B cell (primary cell): ENCODE measurements around the gene PLCXD3. TPM values are rescaled to one million over a fixed set of nuclear protein-coding genes. Genes with fewer than 3 reads are reported as not detected.

Experiments used
- ATAC-seq: fragments of 200-7000 bp; cut with Tn5 transposase; one replicate; pipeline ENCODE4 v1.10.0; 2021; ENCODE audit warnings: low read depth, mild to moderate bottlenecking, moderate number of reproducible peaks, moderate library complexity
- CTCF ChIA-PET: fragments of 350-600 bp; sonication (Branson Sonifier 250); formaldehyde crosslinking; loops from one replicate; lab custom pipeline; 2021; ENCODE audit warnings: antibody characterized with exemption, inconsistent platforms; lab: Charles Lee
- POLR2A ChIA-PET: fragments of 350-600 bp; sonication (Branson Sonifier 250); formaldehyde crosslinking; loops from one replicate; lab custom pipeline; 2021; ENCODE audit warnings: antibody characterized with exemption; lab: Charles Lee
- DNase-seq: peaks from one replicate; pipeline ENCODE4 v3.0.0; 2013
- H2AFZ ChIP-seq: 2 replicates; pipeline ENCODE4 v1.6.1; 2012; ENCODE audit warnings: mild to moderate bottlenecking, low read depth, low read length; ENCODE audit not compliant: insufficient read depth, poor library complexity, severe bottlenecking
- H3K27ac ChIP-seq, 2 donors: 1 replicate in 1 of 2; 2 replicates in 1 of 2; pipeline ENCODE4 v1.5.1; 2012 to 2013; ENCODE audit warnings: low read length in 2 of 2, mild to moderate bottlenecking in 2 of 2, moderate library complexity in 1 of 2
- H3K27me3 ChIP-seq, 4 experiments: fragments of 200-600 bp in 1 of 4; sonication (generic) in 1 of 4; replicated peaks in 1 of 4; 1 replicate in 2 of 4; 2 replicates in 2 of 4; pipeline versions ENCODE4 v1.6.1 to v1.7.0; 2013 to 2016; ENCODE audit warnings: low read length in 3 of 4, mild to moderate bottlenecking in 2 of 4, mixed read lengths in 1 of 4, moderate library complexity in 1 of 4; ENCODE audit not compliant: insufficient read depth in 4 of 4, control insufficient read depth in 3 of 4; ENCODE audit errors: control extremely low read depth in 1 of 4
- H3K36me3 ChIP-seq, 2 experiments: replicated peaks in 1 of 2; 1 replicate in 1 of 2; 2 replicates in 1 of 2; pipeline versions ENCODE4 v1.6.1 to v1.7.1; 2013; ENCODE audit warnings: low read length in 1 of 2; ENCODE audit not compliant: insufficient read depth in 2 of 2, control insufficient read depth in 1 of 2; ENCODE audit errors: control extremely low read depth in 1 of 2, extremely low read depth in 1 of 2
- H3K4me1 ChIP-seq, 2 donors: fragments of 200-600 bp in 1 of 2; sonication (generic) in 1 of 2; 1 replicate in 1 of 2; 2 replicates in 1 of 2; pipeline versions ENCODE4 v1.5.1 to v1.6.1; 2013 to 2017; ENCODE audit warnings: low read length in 2 of 2; ENCODE audit not compliant: control insufficient read depth in 2 of 2, insufficient read depth in 2 of 2
- H3K4me2 ChIP-seq: replicated peaks from 2 replicates; pipeline ENCODE3; 2012; ENCODE audit warnings: mild to moderate bottlenecking, low read depth, low read length; ENCODE audit not compliant: poor library complexity, severe bottlenecking
- H3K4me3 ChIP-seq, 5 experiments: fragments of 200-600 bp in 1 of 5; sonication (generic) in 1 of 5; 1 replicate in 3 of 5; 2 replicates in 2 of 5; pipeline versions ENCODE4 v1.5.1 to v1.7.0; 2011 to 2016; ENCODE audit warnings: low read length in 4 of 5, mild to moderate bottlenecking in 4 of 5, low read depth in 2 of 5, control low read depth in 1 of 5, moderate library complexity in 1 of 5; ENCODE audit not compliant: insufficient read depth in 1 of 5; ENCODE audit errors: control extremely low read depth in 1 of 5, extremely low read depth in 1 of 5
- H3K79me2 ChIP-seq: fragments of 200-600 bp; sonication (generic); one replicate; pipeline ENCODE4 v1.6.0; 2016; ENCODE audit warnings: low read length; ENCODE audit not compliant: control insufficient read depth, insufficient read depth
- H3K9ac ChIP-seq: fragments of 200-600 bp; sonication (generic); 2 replicates; pipeline ENCODE4 v1.6.1; 2017; ENCODE audit warnings: mild to moderate bottlenecking, low read length, moderate library complexity
- H3K9me3 ChIP-seq, 3 donors: one replicate each; pipeline versions ENCODE4 v1.6.1 to v1.7.1; 2013; ENCODE audit warnings: low read length in 2 of 3; ENCODE audit not compliant: control insufficient read depth in 2 of 3, insufficient read depth in 1 of 3; ENCODE audit errors: control extremely low read depth in 1 of 3
- H4K20me1 ChIP-seq: 2 replicates; pipeline ENCODE4 v1.6.0; 2012; ENCODE audit warnings: mild to moderate bottlenecking, low read length; ENCODE audit not compliant: insufficient read depth, control insufficient read depth, poor library complexity, severe bottlenecking
- H3K27ac Mint-ChIP-seq: one replicate; pipeline ENCODE4 v1.8.0; 2021; ENCODE audit warnings: mixed read lengths
- H3K27me3 Mint-ChIP-seq: one replicate; pipeline ENCODE4 v1.8.0; 2021; ENCODE audit warnings: mixed read lengths
- H3K4me1 Mint-ChIP-seq: one replicate; pipeline ENCODE4 v1.8.0; 2021; ENCODE audit warnings: mixed read lengths
- H3K4me3 Mint-ChIP-seq: one replicate; pipeline ENCODE4 v1.8.0; 2021; ENCODE audit warnings: mixed read lengths
- H3K9me3 Mint-ChIP-seq: one replicate; pipeline ENCODE4 v1.8.0; 2022; ENCODE audit warnings: mixed read lengths; ENCODE audit not compliant: insufficient read depth
- CTCF ChIP-seq: fragments of 200-600 bp; IDR thresholded peaks from one replicate; pipeline ENCODE4 v1.8.0; 2022; ENCODE audit warnings: antibody characterized with exemption, mild to moderate bottlenecking
- EZH2 ChIP-seq: IDR thresholded peaks from 2 replicates; pipeline ENCODE4 v1.6.1; 2012; ENCODE audit warnings: borderline replicate concordance, low read depth, mild to moderate bottlenecking, moderate library complexity, low read length; ENCODE audit not compliant: insufficient read depth, poor library complexity, severe bottlenecking
- WGBS: methylation state at CpG from one replicate; pipeline ENCODE4 v1.1.5; 2013; ENCODE audit warnings: missing lambda C conversion rate; ENCODE audit not compliant: insufficient coverage; 5-methylcytosine and 5-hydroxymethylcytosine counted together
- intact Hi-C: fragments of 100-400 bp; cut with micrococcal nuclease; formaldehyde crosslinking; loops from one replicate; pipeline ENCODE4 v1.10.0; 2022
- polyA plus RNA-seq: library from polyadenylated mRNA; depleted of rRNA; stranded (reverse); fragments of >200 nt; gene quantifications from 2 replicates; pipeline ENCODE4 v1.2.3, GENCODE V29; 2012
- total RNA-seq, 2 donors: library from RNA; stranded (reverse); fragments of 120-200 nt in 1 of 2; gene quantifications; 1 replicate in 1 of 2; 2 replicates in 1 of 2; pipeline versions ENCODE4 v1.2.3 to v1.2.4, GENCODE V29; 2013 to 2022

The PLCXD3 gene
- total and polyA plus RNA-seq, 2 donors (not counting 1 experiment from before 2014, with no cell fraction given): not detected

DNA sequence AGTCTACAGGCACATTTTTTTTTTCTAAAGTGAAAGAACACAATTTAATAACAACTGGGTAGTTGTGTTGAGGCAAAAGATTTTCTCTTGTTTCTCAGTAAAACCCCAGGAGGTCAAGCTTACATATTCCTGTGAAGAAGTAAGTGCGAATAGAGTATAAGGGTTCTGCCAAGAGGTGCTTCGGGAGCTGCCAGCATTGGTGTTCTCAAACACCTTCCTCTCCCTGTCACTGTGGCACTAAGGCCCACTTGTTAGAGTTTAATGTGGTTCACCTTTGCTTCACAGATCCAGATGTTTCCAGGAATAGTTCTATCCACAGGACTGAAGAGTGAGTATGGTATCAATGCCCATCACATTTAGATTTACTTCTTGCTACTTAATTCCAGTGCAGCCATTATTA is 205.3 kb downstream of the PLCXD3 start:
- no peaks in the 10 kb centered on the region for H3K9me3 Mint-ChIP-seq
- WGBS: no CpG with 5 or more reads among the region's 2 CpGs
- ATAC-seq: no peak
- Histone ChIP-seq H3K27ac (no peak overlapping the region), H3K79me2 (no peaks in the 10 kb centered on the region), H3K4me3 (no peak overlapping the region), H4K20me1 (no peaks in the 10 kb centered on the region), H3K36me3 (no peaks in the 10 kb centered on the region), H2AFZ (no peak overlapping the region), H3K27me3 (no peaks in the 10 kb centered on the region), H3K9ac (no peak overlapping the region), H3K4me1 (no peaks in the 10 kb centered on the region), H3K9me3 (no peaks in the 10 kb centered on the region), H3K4me2 (no peak overlapping the region)
- CTCF ChIA-PET: no interaction called here
- no peaks in the 10 kb centered on the region for H3K4me1 Mint-ChIP-seq
- H3K27me3 Mint-ChIP-seq: no peaks in the 10 kb centered on the region
- POLR2A ChIA-PET: no interaction called here
- DNase-seq: no peak
- no peak for TF ChIP-seq EZH2
- TF ChIP-seq CTCF: no peak
- no peak overlapping the region for H3K4me3 Mint-ChIP-seq
- no peak overlapping the region for H3K27ac Mint-ChIP-seq
- intact Hi-C loops: no loop called here

GRCh38 chr5:41296066-41296465 is 214.3 kb downstream of the PLCXD3 start:
- Histone ChIP-seq H3K27me3 (no peaks in the 10 kb centered on the region), H3K4me2 (no peak overlapping the region), H3K79me2 (no peaks in the 10 kb centered on the region), H3K4me1 (no peaks in the 10 kb centered on the region), H3K27ac (no peak overlapping the region), H3K9me3 (peaks cover 0 to 2% (median 0%) of the 10 kb centered on the region in 3 donors), H3K4me3 (no peak overlapping the region), H4K20me1 (no peaks in the 10 kb centered on the region), H3K9ac (no peak overlapping the region), H2AFZ (no peak overlapping the region), H3K36me3 (no peaks in the 10 kb centered on the region)
- no peak for TF ChIP-seq CTCF
- TF ChIP-seq EZH2: no peak
- no peaks in the 10 kb centered on the region for H3K9me3 Mint-ChIP-seq
- ChIA-PET POLR2A (no interaction called here), CTCF (no interaction called here)
- H3K27me3 Mint-ChIP-seq: no peaks in the 10 kb centered on the region
- intact Hi-C loops: no loop called here
- H3K4me1 Mint-ChIP-seq: no peaks in the 10 kb centered on the region
- H3K27ac Mint-ChIP-seq: no peak overlapping the region
- WGBS: no CpG with 5 or more reads among the region's 1 CpG
- no peak for DNase-seq
- no peak overlapping the region for H3K4me3 Mint-ChIP-seq
- ATAC-seq: no peak
